ENCODE results near the gene WDR89. TPM values are rescaled to one million over a fixed set of nuclear protein-coding genes. Genes with fewer than 3 reads are reported as not detected.
A peak's percentile ranks its signal among the peaks of the same experiment; 100 is the strongest.
"Not testable (repeated sequence)": the region's sequence is repeated elsewhere in the genome, so short reads cannot be mapped to it uniquely, and the experiment has no call there.

WDR89 gene
- total RNA-seq, 2 experiments from 2014 or later: 27.3 to 30.4 TPM

GRCh38 chr14:63647696-63648410, 6.2 kb upstream of the WDR89 start:
- H3K4me3 Mint-ChIP-seq: no peak overlapping the region
- no peaks in the 10 kb centered on the region for H3K27me3 Mint-ChIP-seq
- peak; percentile 44 for DNase-seq
- H3K4me1 Mint-ChIP-seq (ENCODE audit: low read depth): peaks cover 44% of the 10 kb centered on the region
- no peak overlapping the region for H3K27ac Mint-ChIP-seq
- no peaks in the 10 kb centered on the region for H3K36me3 Mint-ChIP-seq
- H3K9me3 Mint-ChIP-seq: no peaks in the 10 kb centered on the region
- intact Hi-C loops (cut with micrococcal nuclease): no loop called here
- POLR2A ChIA-PET: no interaction called here
- CTCF ChIA-PET: interaction anchor here (0.7 to 2.2 kb wide), 2 partner anchors 44 to 122 kb away, joined by 3 to 10 read pairs; no protein-coding TSS in a partner anchor

GRCh38 chr14:63644741-63645140, 3.1 kb upstream of the WDR89 start:
- no peaks in the 10 kb centered on the region for H3K27me3 Mint-ChIP-seq
- ChIA-PET CTCF (no interaction called here), POLR2A (interaction anchor here (0.6 kb wide), 1 partner anchor 661 kb away, joined by 3 read pairs; no protein-coding TSS in a partner anchor)
- no peaks in the 10 kb centered on the region for H3K9me3 Mint-ChIP-seq
- H3K4me1 Mint-ChIP-seq (ENCODE audit: low read depth): peaks cover 27% of the 10 kb centered on the region
- H3K27ac Mint-ChIP-seq: peak overlapping the region; percentile 51
- DNase-seq: peak; percentile 26
- intact Hi-C loops (cut with micrococcal nuclease): loop anchor here (5.0 kb wide), 6 partner anchors 68 to 1458 kb away; partner anchors contain the start of genes HSPA2, MAX, MTHFD1 and SYNE2
- H3K36me3 Mint-ChIP-seq: peaks cover 3% of the 10 kb centered on the region
- no peak overlapping the region for H3K4me3 Mint-ChIP-seq

- H3K36me3 Mint-ChIP-seq: peaks cover 12% of the 10 kb centered on the region
- ChIA-PET CTCF (interaction anchor here (1.0 to 2.9 kb wide), 6 partner anchors 7 to 254 kb away, joined by 3 to 20 read pairs (median 8); no protein-coding TSS in a partner anchor), POLR2A (interaction anchor here (1.7 to 2.1 kb wide), 3 partner anchors 9 to 102 kb away, joined by 8 to 13 read pairs (median 12); partner anchors contain the start of gene PPP2R5E)
- H3K27ac Mint-ChIP-seq: peak overlapping the region; percentile 89
- DNase-seq: no peak
- peak overlapping the region; percentile 74 for H3K4me3 Mint-ChIP-seq
- H3K9me3 Mint-ChIP-seq: no peaks in the 10 kb centered on the region
- H3K4me1 Mint-ChIP-seq (ENCODE audit: low read depth): peaks cover 36% of the 10 kb centered on the region
- intact Hi-C loops (cut with micrococcal nuclease): loop anchor here (1.0 to 5.0 kb wide), 9 partner anchors 7 to 1459 kb away; partner anchors contain the start of genes HSPA2, MAX, MTHFD1 and SGPP1
- no peaks in the 10 kb centered on the region for H3K27me3 Mint-ChIP-seq
Measured at GRCh38 chr14:63642656-63643382, 1.1 kb upstream of the WDR89 start.

GRCh38 chr14:63642229-63642611, 549 bp upstream of the WDR89 start:
- CTCF ChIA-PET: interaction anchor here (0.6 to 2.9 kb wide), 8 partner anchors 8 to 381 kb away, joined by 3 to 20 read pairs (median 4); no protein-coding TSS in a partner anchor
- peaks cover 38% of the 10 kb centered on the region for H3K4me1 Mint-ChIP-seq (ENCODE audit: low read depth)

GRCh38 chr14:63638493-63638892, 3.2 kb downstream of the WDR89 start:
- Mint-ChIP-seq H3K4me3 (no peak overlapping the region), H3K9me3 (peaks cover 24% of the 10 kb centered on the region), H3K27me3 (no peaks in the 10 kb centered on the region), H3K36me3 (peaks cover 39% of the 10 kb centered on the region), H3K27ac (peak overlapping the region; percentile 33), H3K4me1 (ENCODE audit: low read depth) (peaks cover 51% of the 10 kb centered on the region)
- POLR2A ChIA-PET: no interaction called here
- CTCF ChIA-PET: no interaction called here
- intact Hi-C loops (cut with micrococcal nuclease): loop anchor here (10.0 kb wide), 1 partner anchor 254 kb away; no protein-coding TSS in a partner anchor
- DNase-seq: no peak

More at GRCh38 chr14:63642229-63642611, 549 bp upstream of the WDR89 start:
- intact Hi-C loops (cut with micrococcal nuclease): loop anchor here (1.0 to 5.0 kb wide), 9 partner anchors 8 to 1460 kb away; partner anchors contain the start of genes HSPA2, MAX, MTHFD1 and SGPP1
- Mint-ChIP-seq H3K4me3 (peak overlapping the region; percentile 74), H3K9me3 (no peaks in the 10 kb centered on the region), H3K36me3 (peaks cover 15% of the 10 kb centered on the region), H3K27me3 (no peaks in the 10 kb centered on the region), H3K27ac (peak overlapping the region; percentile 89)
- DNase-seq: peak; percentile 86
- POLR2A ChIA-PET: interaction anchor here (0.5 to 2.1 kb wide), 6 partner anchors 9 to 862 kb away, joined by 3 to 13 read pairs (median 8); partner anchors contain the start of genes PPP2R5E, SGPP1 and ZBTB1

- H3K4me1 Mint-ChIP-seq (ENCODE audit: low read depth): peaks cover 56% of the 10 kb centered on the region
- CTCF ChIA-PET: interaction anchor here (1.3 kb wide), 1 partner anchor 134 kb away, joined by 8 read pairs; no protein-coding TSS in a partner anchor
- peaks cover 41% of the 10 kb centered on the region for H3K36me3 Mint-ChIP-seq
- POLR2A ChIA-PET, H3K27me3 Mint-ChIP-seq, H3K27ac Mint-ChIP-seq, H3K4me3 Mint-ChIP-seq, DNase-seq: not testable (repeated sequence)
- intact Hi-C loops (cut with micrococcal nuclease): loop anchor here (10.0 kb wide), 1 partner anchor 251 kb away; no protein-coding TSS in a partner anchor
- H3K9me3 Mint-ChIP-seq: peaks cover 24% of the 10 kb centered on the region
Measured at GRCh38 chr14:63636094-63636635, 5.5 kb downstream of the WDR89 start.

GRCh38 chr14:63633801-63634200, 7.9 kb downstream of the WDR89 start:
- H3K4me1 Mint-ChIP-seq (ENCODE audit: low read depth): peaks cover 45% of the 10 kb centered on the region
- POLR2A ChIA-PET: no interaction called here

GRCh38 chr14:63632932-63633514, 8.6 kb downstream of the WDR89 start:
- DNase-seq: no peak
- ChIA-PET CTCF (interaction anchor here (0.7 to 2.5 kb wide), 13 partner anchors 9 to 244 kb away, joined by 3 to 17 read pairs (median 3); partner anchors contain the start of gene WDR89), POLR2A (no interaction called here)
- Mint-ChIP-seq H3K36me3 (peaks cover 30% of the 10 kb centered on the region), H3K4me3 (no peak overlapping the region), H3K27me3 (no peaks in the 10 kb centered on the region), H3K27ac (no peak overlapping the region), H3K4me1 (ENCODE audit: low read depth) (peaks cover 40% of the 10 kb centered on the region), H3K9me3 (peaks cover 24% of the 10 kb centered on the region)
- intact Hi-C loops (cut with micrococcal nuclease): loop anchor here (1.0 to 10.0 kb wide), 2 partner anchors 137 to 248 kb away; no protein-coding TSS in a partner anchor

More at GRCh38 chr14:63633801-63634200, 7.9 kb downstream of the WDR89 start:
- intact Hi-C loops (cut with micrococcal nuclease): loop anchor here (1.0 to 10.0 kb wide), 2 partner anchors 136 to 249 kb away; no protein-coding TSS in a partner anchor
- CTCF ChIA-PET: interaction anchor here (0.7 to 2.5 kb wide), 9 partner anchors 8 to 245 kb away, joined by 3 to 17 read pairs (median 4); partner anchors contain the start of gene WDR89
- Mint-ChIP-seq H3K27me3 (no peaks in the 10 kb centered on the region), H3K9me3 (peaks cover 24% of the 10 kb centered on the region), H3K4me3 (no peak overlapping the region), H3K36me3 (peaks cover 34% of the 10 kb centered on the region), H3K27ac (no peak overlapping the region)
- no peak for DNase-seq

GRCh38 chr14:63624701-63625100, 17.0 kb downstream of the WDR89 start:
- H3K4me3 Mint-ChIP-seq: no peak overlapping the region
- no peak overlapping the region for H3K27ac Mint-ChIP-seq
- intact Hi-C loops (cut with micrococcal nuclease): no loop called here
- ChIA-PET CTCF (no interaction called here), POLR2A (no interaction called here)
- H3K4me1 Mint-ChIP-seq (ENCODE audit: low read depth): peaks cover 19% of the 10 kb centered on the region
- H3K9me3 Mint-ChIP-seq: no peaks in the 10 kb centered on the region
- H3K36me3 Mint-ChIP-seq: peaks cover 13% of the 10 kb centered on the region
- no peaks in the 10 kb centered on the region for H3K27me3 Mint-ChIP-seq
- DNase-seq: no peak

GRCh38 chr14:63624203-63624602, 17.5 kb downstream of the WDR89 start:
- Mint-ChIP-seq H3K4me1 (ENCODE audit: low read depth) (peaks cover 16% of the 10 kb centered on the region), H3K9me3 (no peaks in the 10 kb centered on the region), H3K27me3 (no peaks in the 10 kb centered on the region), H3K4me3 (no peak overlapping the region), H3K27ac (no peak overlapping the region), H3K36me3 (peaks cover 14% of the 10 kb centered on the region)
- intact Hi-C loops (cut with micrococcal nuclease): no loop called here
- no peak for DNase-seq
- POLR2A ChIA-PET: no interaction called here
- CTCF ChIA-PET: no interaction called here

- peaks cover 19% of the 10 kb centered on the region for H3K4me1 Mint-ChIP-seq (ENCODE audit: low read depth)
- not testable (repeated sequence) for H3K9me3 Mint-ChIP-seq
- POLR2A ChIA-PET: interaction anchor here (0.6 kb wide), 1 partner anchor 10 kb away, joined by 3 read pairs; no protein-coding TSS in a partner anchor
Measured at GRCh38 chr14:63621975-63622374, 19.7 kb downstream of the WDR89 start.

More at GRCh38 chr14:63621975-63622374, 19.7 kb downstream of the WDR89 start:
- DNase-seq; H3K4me3 Mint-ChIP-seq; H3K27me3 Mint-ChIP-seq; H3K27ac Mint-ChIP-seq; CTCF ChIA-PET; intact Hi-C loops (cut with micrococcal nuclease): not testable (repeated sequence)
- peaks cover 14% of the 10 kb centered on the region for H3K36me3 Mint-ChIP-seq
